ENCODE data around the gene CELA2B. TPM values are rescaled to one million over a fixed set of nuclear protein-coding genes. Genes with fewer than 3 reads are reported as not detected.

Gene CELA2B
- polyA plus RNA-seq, 1 of the 3 experiments (the other 2 are of a cell fraction), result not detected

GRCh38 chr1:15476927-15477326, 1.0 kb downstream of the CELA2B start:
- Histone ChIP-seq H3K4me2 (no peak overlapping the region), H3K9me3 (no peaks in the 10 kb centered on the region), H3K27ac (ENCODE audit: low read depth in 2 of 2, low read length in 1 of 2) (no peak overlapping the region), H2AFZ (ENCODE audit: low read depth) (no peak overlapping the region), H3K9me2 (no peaks in the 10 kb centered on the region), H3K4me3 (ENCODE audit: low read depth in 2 of 2, low read length in 1 of 2) (no peak overlapping the region), H4K20me1 (ENCODE audit: insufficient read depth) (no peaks in the 10 kb centered on the region), H3K27me3 (ENCODE audit: insufficient read depth) (no peaks in the 10 kb centered on the region), H3K4me1 (ENCODE audit: control insufficient read depth in 1 of 2, insufficient read depth in 2 of 2, low read depth in 1 of 2, low read length in 1 of 2) (no peaks in the 10 kb centered on the region), H3K79me2 (ENCODE audit: insufficient read depth) (no peaks in the 10 kb centered on the region), H3F3A (replicated peaks; ENCODE audit: insufficient read depth) (no peaks in the 10 kb centered on the region), H3K9ac (no peak overlapping the region), H3K36me3 (replicated peaks in 1 of 2; ENCODE audit: control insufficient read depth in 1 of 2, insufficient read depth in 2 of 2, low read length in 1 of 2) (no peaks in the 10 kb centered on the region)
- ChIA-PET POLR2A (no interaction called here), CTCF (no interaction called here)
- TF ChIP-seq POLR2AphosphoS5 (IDR thresholded peaks at IDR 0.05; ENCODE audit: low read depth, low read length), result no peak
- no peak for DNase-seq
- 89% methylated on average over 3 of the region's 3 CpGs for WGBS (ENCODE audit: low lambda C conversion rate)

GRCh38 chr1:15477646-15478212, 1.8 kb downstream of the CELA2B start:
- H3K27me3 ChIP-seq (ENCODE audit: insufficient read depth), result no peaks in the 10 kb centered on the region
- H4K20me1 ChIP-seq (ENCODE audit: insufficient read depth), result no peaks in the 10 kb centered on the region
- no peak overlapping the region for H2AFZ ChIP-seq (ENCODE audit: low read depth)
- no peaks in the 10 kb centered on the region for H3K9me3 ChIP-seq
- H3K4me3 ChIP-seq (ENCODE audit: low read depth in 2 of 2, low read length in 1 of 2), result no peak overlapping the region
- no peaks in the 10 kb centered on the region for H3K79me2 ChIP-seq (ENCODE audit: insufficient read depth)
- no peaks in the 10 kb centered on the region for H3K36me3 ChIP-seq (replicated peaks in 1 of 2; ENCODE audit: control insufficient read depth in 1 of 2, insufficient read depth in 2 of 2, low read length in 1 of 2)
- POLR2A ChIA-PET, result no interaction called here
- no peaks in the 10 kb centered on the region for H3F3A ChIP-seq (replicated peaks; ENCODE audit: insufficient read depth)
- no peak overlapping the region for H3K4me2 ChIP-seq
- H3K9ac ChIP-seq, result no peak overlapping the region
- no peak overlapping the region for H3K27ac ChIP-seq (ENCODE audit: low read depth in 2 of 2, low read length in 1 of 2)
- DNase-seq, result no peak
- CTCF ChIA-PET, result no interaction called here
- no peaks in the 10 kb centered on the region for H3K4me1 ChIP-seq (ENCODE audit: control insufficient read depth in 1 of 2, insufficient read depth in 2 of 2, low read depth in 1 of 2, low read length in 1 of 2)
- WGBS (ENCODE audit: low lambda C conversion rate), result 87% methylated on average over 5 of the region's 5 CpGs
- H3K9me2 ChIP-seq, result no peaks in the 10 kb centered on the region
- no peak for TF ChIP-seq NFIC (IDR thresholded peaks at IDR 0.05; ENCODE audit: borderline replicate concordance)
- TF ChIP-seq MXI1 (IDR thresholded peaks at IDR 0.05; ENCODE audit: low read depth, low read length), result no peak
- TF ChIP-seq RXRA (IDR thresholded peaks at IDR 0.05; ENCODE audit: borderline replicate concordance, low read depth), result no peak
- no peak for TF ChIP-seq TCF12 (IDR thresholded peaks at IDR 0.05)
- no peak for TF ChIP-seq USF2 (IDR thresholded peaks at IDR 0.05; ENCODE audit: borderline replicate concordance, low read depth, low read length)
- TF ChIP-seq FOXM1 (IDR thresholded peaks at IDR 0.05; ENCODE audit: low read depth), result no peak
- TF ChIP-seq SMC3 (IDR thresholded peaks at IDR 0.05; ENCODE audit: low read depth, low read length), result no peak
- no peak for TF ChIP-seq CHD2 (IDR thresholded peaks at IDR 0.05; ENCODE audit: low read length, partially characterized antibody)
- no peak for TF ChIP-seq ELF1 (IDR thresholded peaks at IDR 0.05)
- no peak for TF ChIP-seq FOSL2 (IDR thresholded peaks at IDR 0.05; ENCODE audit: borderline replicate concordance, low read depth)

DNA sequence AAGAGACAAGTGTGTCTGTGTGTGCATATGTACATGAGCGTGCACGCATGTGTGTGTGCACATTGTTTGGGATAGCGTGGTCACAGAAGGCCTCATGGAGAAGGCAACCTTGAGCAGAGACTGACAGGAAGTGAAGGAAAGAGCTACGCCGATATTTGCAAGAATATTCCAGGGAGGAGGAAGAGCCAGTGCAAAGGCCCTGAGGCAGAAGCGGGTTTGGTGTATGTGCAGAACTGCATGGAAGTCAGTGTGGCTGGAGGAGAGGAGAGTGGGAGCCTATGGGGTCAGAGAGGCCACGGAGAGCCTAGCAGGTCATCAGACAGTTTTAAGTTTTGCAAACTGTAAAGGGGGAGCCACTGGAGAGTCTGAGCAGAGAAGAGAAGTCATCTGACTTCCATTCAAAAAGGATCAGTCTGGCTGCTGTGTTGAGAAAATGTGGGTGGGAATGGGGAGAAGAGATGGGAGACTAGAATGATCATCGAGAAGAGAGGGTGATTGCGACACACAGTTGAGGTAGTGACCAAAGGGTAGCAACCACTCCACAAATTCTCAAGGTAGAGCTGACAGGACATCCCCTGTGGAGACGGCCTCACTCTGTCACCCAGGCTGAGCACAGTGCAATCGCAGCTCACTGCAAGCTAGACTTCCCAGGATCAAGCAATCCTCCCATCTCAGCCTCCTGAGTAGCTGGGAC, 3.9 kb downstream of the CELA2B start:
- POLR2A ChIA-PET, result no interaction called here
- Histone ChIP-seq H2AFZ (ENCODE audit: low read depth) (no peak overlapping the region), H3K9ac (no peak overlapping the region), H3K4me3 (ENCODE audit: low read depth in 2 of 2, low read length in 1 of 2) (no peak overlapping the region), H4K20me1 (ENCODE audit: insufficient read depth) (no peaks in the 10 kb centered on the region), H3K4me1 (ENCODE audit: control insufficient read depth in 1 of 2, insufficient read depth in 2 of 2, low read depth in 1 of 2, low read length in 1 of 2) (no peaks in the 10 kb centered on the region), H3F3A (replicated peaks; ENCODE audit: insufficient read depth) (no peaks in the 10 kb centered on the region), H3K9me2 (no peaks in the 10 kb centered on the region), H3K79me2 (ENCODE audit: insufficient read depth) (no peaks in the 10 kb centered on the region), H3K4me2 (no peak overlapping the region), H3K27ac (ENCODE audit: low read depth in 2 of 2, low read length in 1 of 2) (no peak overlapping the region), H3K36me3 (replicated peaks in 1 of 2; ENCODE audit: control insufficient read depth in 1 of 2, insufficient read depth in 2 of 2, low read length in 1 of 2) (no peaks in the 10 kb centered on the region), H3K9me3 (no peaks in the 10 kb centered on the region), H3K27me3 (ENCODE audit: insufficient read depth) (no peaks in the 10 kb centered on the region)
- DNase-seq, result no peak
- 83% methylated on average over 11 of the region's 11 CpGs for WGBS (ENCODE audit: low lambda C conversion rate)
- TF ChIP-seq YY1 (IDR thresholded peaks at IDR 0.05; ENCODE audit: low read depth), result no peak
- no peak for TF ChIP-seq CHD2 (IDR thresholded peaks at IDR 0.05; ENCODE audit: low read length, partially characterized antibody)
- no peak for TF ChIP-seq ZBTB33 (IDR thresholded peaks at IDR 0.05; ENCODE audit: borderline replicate concordance, low read depth)
- TF ChIP-seq, protein P1, sequence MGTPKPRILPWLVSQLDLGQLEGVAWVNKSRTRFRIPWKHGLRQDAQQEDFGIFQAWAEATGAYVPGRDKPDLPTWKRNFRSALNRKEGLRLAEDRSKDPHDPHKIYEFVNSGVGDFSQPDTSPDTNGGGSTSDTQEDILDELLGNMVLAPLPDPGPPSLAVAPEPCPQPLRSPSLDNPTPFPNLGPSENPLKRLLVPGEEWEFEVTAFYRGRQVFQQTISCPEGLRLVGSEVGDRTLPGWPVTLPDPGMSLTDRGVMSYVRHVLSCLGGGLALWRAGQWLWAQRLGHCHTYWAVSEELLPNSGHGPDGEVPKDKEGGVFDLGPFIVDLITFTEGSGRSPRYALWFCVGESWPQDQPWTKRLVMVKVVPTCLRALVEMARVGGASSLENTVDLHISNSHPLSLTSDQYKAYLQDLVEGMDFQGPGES (IDR thresholded peaks at IDR 0.05; ENCODE audit: low read depth, low read length), result no peak
- no peak for TF ChIP-seq RXRA (IDR thresholded peaks at IDR 0.05; ENCODE audit: borderline replicate concordance, low read depth)
- TF ChIP-seq NFIC (IDR thresholded peaks at IDR 0.05; ENCODE audit: borderline replicate concordance), result no peak
- no peak for TF ChIP-seq MEF2A (IDR thresholded peaks at IDR 0.05; ENCODE audit: borderline replicate concordance, low read depth)
- CTCF ChIA-PET, result no interaction called here

Measured in SK-N-SH (cell line).